Ovary (tissue), 3 donors: ENCODE measurements around the gene ELOVL3.

ENCODE experiments used
- EP300 ChIP-seq: sonication (generic); formaldehyde crosslinking; IDR thresholded peaks from one replicate; pipeline ENCODE4 v1.6.1; 2017; ENCODE audit warnings: antibody characterized with exemption
- POLR2A ChIP-seq: fragments of 450-650 bp; IDR thresholded peaks from one replicate; pipeline ENCODE4 v1.6.1; 2017; ENCODE audit warnings: antibody characterized with exemption, mild to moderate bottlenecking, moderate library complexity
- TF ChIP-seq, protein P1 (sequence below), 3 donors: fragments of 450-650 bp in 2 of 3; fragments of 200-600 bp in 1 of 3; IDR thresholded peaks; one replicate each; pipeline versions ENCODE4 v1.5.1 to v1.8.0; 2016 to 2022; ENCODE audit warnings: antibody characterized with exemption in 3 of 3, mild to moderate bottlenecking in 1 of 3
- donor health status: DM: no; HTN: no; CAD: no.

DNA sequence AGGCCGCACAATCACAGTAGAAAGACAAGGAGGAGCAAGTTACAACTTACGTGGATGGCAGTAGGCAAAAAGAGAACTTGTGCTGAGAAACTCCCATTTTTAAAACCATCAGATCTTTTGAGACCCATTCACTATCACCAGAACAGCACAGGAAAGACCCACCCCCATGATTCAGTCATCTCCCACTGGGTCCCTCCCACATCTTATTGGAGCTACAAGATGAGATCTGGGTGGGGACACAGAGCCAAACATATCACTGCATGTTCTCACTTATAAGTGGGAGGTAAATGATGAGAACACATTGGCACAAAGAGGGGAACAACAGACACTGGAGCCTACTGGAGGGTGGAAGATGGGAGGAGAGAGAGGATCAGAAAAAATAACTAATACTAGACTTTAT lies 41.5 kb upstream of the ELOVL3 start:
- TF ChIP-seq, protein P1, sequence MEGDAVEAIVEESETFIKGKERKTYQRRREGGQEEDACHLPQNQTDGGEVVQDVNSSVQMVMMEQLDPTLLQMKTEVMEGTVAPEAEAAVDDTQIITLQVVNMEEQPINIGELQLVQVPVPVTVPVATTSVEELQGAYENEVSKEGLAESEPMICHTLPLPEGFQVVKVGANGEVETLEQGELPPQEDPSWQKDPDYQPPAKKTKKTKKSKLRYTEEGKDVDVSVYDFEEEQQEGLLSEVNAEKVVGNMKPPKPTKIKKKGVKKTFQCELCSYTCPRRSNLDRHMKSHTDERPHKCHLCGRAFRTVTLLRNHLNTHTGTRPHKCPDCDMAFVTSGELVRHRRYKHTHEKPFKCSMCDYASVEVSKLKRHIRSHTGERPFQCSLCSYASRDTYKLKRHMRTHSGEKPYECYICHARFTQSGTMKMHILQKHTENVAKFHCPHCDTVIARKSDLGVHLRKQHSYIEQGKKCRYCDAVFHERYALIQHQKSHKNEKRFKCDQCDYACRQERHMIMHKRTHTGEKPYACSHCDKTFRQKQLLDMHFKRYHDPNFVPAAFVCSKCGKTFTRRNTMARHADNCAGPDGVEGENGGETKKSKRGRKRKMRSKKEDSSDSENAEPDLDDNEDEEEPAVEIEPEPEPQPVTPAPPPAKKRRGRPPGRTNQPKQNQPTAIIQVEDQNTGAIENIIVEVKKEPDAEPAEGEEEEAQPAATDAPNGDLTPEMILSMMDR (IDR thresholded peaks at IDR 0.05) = no peak
- TF ChIP-seq POLR2A (no peak), EP300 (no peak)
